Duodenal mucosa (tissue), 2 donors: ENCODE data around the gene LIX1L.

Experiments used
- H3K27ac ChIP-seq: one replicate; pipeline ENCODE4 v1.7.0; 2013; ENCODE audit warnings: low read depth, low read length
- H3K27me3 ChIP-seq, 2 donors: one replicate each; pipeline ENCODE4 v1.7.0; 2013; ENCODE audit warnings: low read length in 2 of 2, control low read depth in 1 of 2; ENCODE audit not compliant: insufficient read depth in 2 of 2, control insufficient read depth in 1 of 2
- H3K36me3 ChIP-seq, 2 donors: one replicate each; pipeline ENCODE4 v1.7.0; 2013; ENCODE audit warnings: low read length in 2 of 2, control low read depth in 1 of 2; ENCODE audit not compliant: insufficient read depth in 2 of 2, control insufficient read depth in 1 of 2
- H3K4me1 ChIP-seq, 2 donors: one replicate each; pipeline ENCODE4 v1.7.0; 2013; ENCODE audit warnings: low read length in 2 of 2, control low read depth in 1 of 2; ENCODE audit not compliant: insufficient read depth in 2 of 2, control insufficient read depth in 1 of 2
- H3K4me3 ChIP-seq, 2 donors: one replicate each; pipeline ENCODE4 v1.7.0; 2013; ENCODE audit warnings: low read length in 2 of 2, low read depth in 1 of 2
- H3K9ac ChIP-seq, 2 donors: one replicate each; pipeline ENCODE4 v1.7.0; 2013; ENCODE audit warnings: low read length in 2 of 2, low read depth in 1 of 2
- H3K9me3 ChIP-seq, 2 donors: one replicate each; pipeline ENCODE4 v1.7.0; 2013; ENCODE audit warnings: low read length in 2 of 2, control low read depth in 1 of 2; ENCODE audit not compliant: control insufficient read depth in 1 of 2

LIX1L gene

DNA sequence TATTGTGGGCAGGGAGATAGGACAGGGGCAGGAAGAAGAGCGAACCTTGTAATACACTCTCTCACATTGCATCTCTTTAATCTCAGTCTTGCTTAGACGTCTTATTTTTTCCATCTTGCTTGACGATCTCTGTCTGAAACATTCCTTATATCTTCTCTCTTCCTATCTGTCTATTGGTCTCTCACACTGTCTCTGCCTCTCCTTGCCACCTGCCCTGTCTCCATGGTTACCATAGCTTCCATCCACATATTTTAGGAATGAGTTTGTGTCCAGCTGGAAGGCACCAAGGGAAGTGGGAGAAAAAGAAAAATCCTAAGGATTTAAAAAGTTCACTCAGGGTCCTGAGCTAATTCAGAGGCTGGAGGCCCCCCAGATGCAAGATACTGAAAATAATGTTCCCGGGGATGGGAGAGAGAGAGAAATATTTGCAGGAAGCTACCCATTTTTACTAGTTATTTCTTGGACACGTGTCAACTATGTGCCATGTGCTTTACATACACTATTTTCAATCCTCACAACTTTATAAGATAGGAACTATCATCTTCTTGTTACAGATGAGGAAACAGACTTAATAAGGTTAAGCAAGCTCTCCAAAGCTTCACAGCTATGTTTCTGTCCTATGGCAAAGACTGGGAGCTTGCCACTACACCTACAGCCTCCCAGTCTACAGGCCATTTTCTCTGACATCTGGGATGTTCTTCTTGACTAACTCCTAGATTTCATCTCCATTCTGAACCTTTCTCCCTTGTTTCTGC lies 5.6 kb upstream of the LIX1L start:
- Histone ChIP-seq H3K9ac (peak overlapping the region; percentile 92 to 97), H3K4me1 (peaks cover 38 to 52% of the 10 kb centered on the region in 2 donors), H3K27ac (peak overlapping the region; percentile 60), H3K27me3 (peaks cover 20 to 31% of the 10 kb centered on the region in 2 donors), H3K9me3 (peaks cover 0 to 5% of the 10 kb centered on the region in 2 donors), H3K36me3 (no peaks in the 10 kb centered on the region), H3K4me3 (peak overlapping the region; percentile 90 to 93)

GRCh38 chr1:145962157-145963102 lies 4.6 kb upstream of the LIX1L start:
- Histone ChIP-seq H3K36me3 (no peaks in the 10 kb centered on the region), H3K4me1 (peaks cover 43 to 57% of the 10 kb centered on the region in 2 donors), H3K9me3 (peaks cover 0 to 5% of the 10 kb centered on the region in 2 donors), H3K9ac (peak overlapping the region; percentile 57 to 84), H3K27me3 (peaks cover 20 to 31% of the 10 kb centered on the region in 2 donors), H3K4me3 (peak overlapping the region; percentile 77 to 79), H3K27ac (no peak overlapping the region)

GRCh38 chr1:145961425-145962156 lies 3.8 kb upstream of the LIX1L start:
- peaks cover 20 to 31% of the 10 kb centered on the region in 2 donors for H3K27me3 ChIP-seq
- H3K27ac ChIP-seq: no peak overlapping the region
- no peaks in the 10 kb centered on the region for H3K36me3 ChIP-seq
- H3K4me1 ChIP-seq: peaks cover 43 to 61% of the 10 kb centered on the region in 2 donors
- no peaks in the 10 kb centered on the region for H3K9me3 ChIP-seq
- peak overlapping the region; percentile 57 to 84 for H3K9ac ChIP-seq
- peak overlapping the region; percentile 77 to 79 for H3K4me3 ChIP-seq

DNA sequence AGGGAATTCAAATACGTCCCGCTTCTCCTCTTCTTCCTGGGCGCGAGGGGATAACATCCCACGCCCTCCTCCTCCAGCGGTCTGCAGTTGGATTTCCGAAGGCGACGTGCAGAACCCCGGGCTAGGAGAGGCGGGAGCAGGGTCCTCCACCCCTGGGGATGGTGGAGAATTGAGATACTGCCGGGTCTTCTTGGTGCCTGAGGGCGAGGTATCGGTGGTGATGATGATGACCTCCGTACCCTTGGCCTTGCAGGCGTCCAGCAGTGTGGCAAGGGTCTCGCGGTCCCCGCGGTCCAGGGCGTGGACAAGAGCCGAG lies 3.2 kb upstream of the LIX1L start:
- H3K4me1 ChIP-seq: peaks cover 43 to 66% of the 10 kb centered on the region in 2 donors
- peaks cover 20 to 31% of the 10 kb centered on the region in 2 donors for H3K27me3 ChIP-seq
- peak overlapping the region; percentile 77 to 79 for H3K4me3 ChIP-seq
- peak overlapping the region; percentile 50 for H3K27ac ChIP-seq
- peak overlapping the region; percentile 57 to 84 for H3K9ac ChIP-seq
- no peaks in the 10 kb centered on the region for H3K9me3 ChIP-seq
- H3K36me3 ChIP-seq: no peaks in the 10 kb centered on the region

- Histone ChIP-seq H3K36me3 (no peaks in the 10 kb centered on the region), H3K4me1 (peaks cover 46 to 71% of the 10 kb centered on the region in 2 donors)
Observed at GRCh38 chr1:145960468-145961108, 2.8 kb upstream of the LIX1L start.

DNA sequence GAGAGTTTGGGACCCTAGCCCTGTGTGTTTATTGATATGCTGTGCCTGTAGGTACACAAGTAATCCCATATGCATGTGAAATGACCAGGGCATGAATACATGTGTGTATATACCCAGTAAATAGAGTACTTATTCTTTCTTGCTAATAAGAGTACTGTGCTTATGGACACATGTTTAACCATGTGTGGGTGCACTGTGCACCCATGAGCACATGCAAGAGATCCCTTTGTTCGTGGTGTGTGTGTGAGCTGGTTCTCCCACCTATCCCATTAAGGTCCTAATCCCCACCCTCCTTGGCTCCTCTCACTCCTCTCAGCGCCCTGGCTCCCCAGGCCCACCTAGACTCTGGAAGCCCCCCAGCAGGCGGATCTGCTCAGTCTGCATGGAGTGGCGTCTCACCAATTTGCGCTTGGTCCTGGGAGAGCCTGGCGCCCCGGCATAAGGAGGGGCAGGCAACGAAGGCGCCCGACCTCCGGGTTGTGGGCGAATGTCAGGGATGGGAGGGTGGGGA lies 2.2 kb upstream of the LIX1L start:
- H3K4me1 ChIP-seq: peaks cover 44 to 74% of the 10 kb centered on the region in 2 donors
- no peak overlapping the region for H3K9ac ChIP-seq
- H3K36me3 ChIP-seq: no peaks in the 10 kb centered on the region
- peak overlapping the region; percentile 50 for H3K27ac ChIP-seq
- peak overlapping the region; percentile 77 to 79 for H3K4me3 ChIP-seq
- no peaks in the 10 kb centered on the region for H3K9me3 ChIP-seq
- H3K27me3 ChIP-seq: peaks cover 20 to 31% of the 10 kb centered on the region in 2 donors

More at GRCh38 chr1:145960468-145961108, 2.8 kb upstream of the LIX1L start:
- peak overlapping the region; percentile 77 to 79 for H3K4me3 ChIP-seq
- H3K9ac ChIP-seq: peak overlapping the region; percentile 57 to 84
- H3K27me3 ChIP-seq: peaks cover 20 to 31% of the 10 kb centered on the region in 2 donors
- H3K9me3 ChIP-seq: no peaks in the 10 kb centered on the region
- peak overlapping the region; percentile 50 for H3K27ac ChIP-seq

DNA sequence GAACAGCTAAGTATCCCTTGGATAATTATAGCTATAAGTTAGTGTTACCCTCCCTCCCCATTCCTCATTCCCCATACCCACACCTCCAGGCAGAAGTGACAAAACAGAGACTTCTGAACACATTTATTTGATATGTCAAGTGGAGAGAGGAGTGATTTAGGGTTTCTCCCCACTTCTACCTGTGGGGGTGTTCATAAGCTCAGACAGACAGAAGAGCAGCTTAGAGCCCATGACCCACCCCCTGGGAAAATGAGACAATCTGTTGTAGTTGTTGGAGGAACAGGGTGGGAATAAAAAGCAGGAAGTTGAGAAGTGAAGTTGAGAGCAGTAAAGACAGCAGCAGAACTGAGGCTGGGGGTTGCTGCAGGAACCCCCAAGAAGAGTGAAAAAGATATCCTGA lies 1.5 kb upstream of the LIX1L start:
- Histone ChIP-seq H3K9ac (no peak overlapping the region), H3K4me1 (peaks cover 48 to 76% of the 10 kb centered on the region in 2 donors), H3K9me3 (no peaks in the 10 kb centered on the region), H3K36me3 (no peaks in the 10 kb centered on the region), H3K27ac (no peak overlapping the region), H3K4me3 (peak overlapping the region in 1 of 2 donors; percentile 8), H3K27me3 (peaks cover 20 to 31% of the 10 kb centered on the region in 2 donors)

DNA sequence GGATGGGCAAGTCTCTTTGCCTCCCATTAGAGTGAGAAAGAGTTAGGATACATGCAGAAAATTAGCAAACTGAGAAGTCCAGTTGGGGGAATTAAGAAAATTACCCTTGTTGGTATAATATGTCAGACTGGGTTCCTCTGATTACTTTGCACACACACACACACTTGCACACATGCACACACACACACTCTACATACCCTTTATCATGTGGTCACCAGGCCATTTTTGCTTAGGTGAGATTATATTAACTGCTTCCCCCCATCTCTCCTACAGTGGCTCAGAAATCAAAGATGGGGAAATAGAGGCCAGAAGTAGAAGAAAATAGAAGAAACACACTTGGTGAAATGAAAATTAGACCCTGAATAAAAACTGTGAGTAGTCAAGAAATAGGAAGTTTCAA lies 917 bp upstream of the LIX1L start:
- peaks cover 20 to 31% of the 10 kb centered on the region in 2 donors for H3K27me3 ChIP-seq
- H3K36me3 ChIP-seq: no peaks in the 10 kb centered on the region
- peaks cover 42 to 70% of the 10 kb centered on the region in 2 donors for H3K4me1 ChIP-seq
- H3K27ac ChIP-seq: no peak overlapping the region
- peak overlapping the region in 1 of 2 donors; percentile 47 for H3K4me3 ChIP-seq
- H3K9ac ChIP-seq: no peak overlapping the region
- no peaks in the 10 kb centered on the region for H3K9me3 ChIP-seq

- Histone ChIP-seq H3K4me3 (peak overlapping the region; percentile 62 to 67), H3K27me3 (peaks cover 16 to 28% of the 10 kb centered on the region in 2 donors), H3K9ac (peak overlapping the region; percentile 52 to 53), H3K9me3 (no peaks in the 10 kb centered on the region), H3K4me1 (peaks cover 31 to 54% of the 10 kb centered on the region in 2 donors), H3K36me3 (no peaks in the 10 kb centered on the region), H3K27ac (peak overlapping the region; percentile 47)
Observed at GRCh38 chr1:145956781-145957442, 905 bp downstream of the LIX1L start.
